GM12864 (cell line): ENCODE measurements around the gene TMEM178B.
"Not testable (repeated sequence)": the region's sequence is repeated elsewhere in the genome, so short reads cannot be mapped to it uniquely, and the experiment has no call there.

ENCODE experiments used
- DNase-seq: peaks from one replicate; pipeline ENCODE4 v3.0.0-alpha.2; 2011; ENCODE audit warnings: low read depth
- H3K4me3 ChIP-seq: 2 replicates; pipeline ENCODE4 v1.5.1; 2011; ENCODE audit warnings: mild to moderate bottlenecking, low read depth, low read length, control low read depth
- TF ChIP-seq, protein P1 (sequence below): IDR thresholded peaks from 2 replicates; pipeline ENCODE4 v1.5.1; 2011; ENCODE audit warnings: low read depth, mild to moderate bottlenecking, moderate library complexity, low read length, control low read depth, inconsistent platforms; ENCODE audit errors: missing control alignments

TMEM178B gene

GRCh38 chr7:141400356-141400755 is 326.5 kb downstream of the TMEM178B start:
- TF ChIP-seq, protein P1, sequence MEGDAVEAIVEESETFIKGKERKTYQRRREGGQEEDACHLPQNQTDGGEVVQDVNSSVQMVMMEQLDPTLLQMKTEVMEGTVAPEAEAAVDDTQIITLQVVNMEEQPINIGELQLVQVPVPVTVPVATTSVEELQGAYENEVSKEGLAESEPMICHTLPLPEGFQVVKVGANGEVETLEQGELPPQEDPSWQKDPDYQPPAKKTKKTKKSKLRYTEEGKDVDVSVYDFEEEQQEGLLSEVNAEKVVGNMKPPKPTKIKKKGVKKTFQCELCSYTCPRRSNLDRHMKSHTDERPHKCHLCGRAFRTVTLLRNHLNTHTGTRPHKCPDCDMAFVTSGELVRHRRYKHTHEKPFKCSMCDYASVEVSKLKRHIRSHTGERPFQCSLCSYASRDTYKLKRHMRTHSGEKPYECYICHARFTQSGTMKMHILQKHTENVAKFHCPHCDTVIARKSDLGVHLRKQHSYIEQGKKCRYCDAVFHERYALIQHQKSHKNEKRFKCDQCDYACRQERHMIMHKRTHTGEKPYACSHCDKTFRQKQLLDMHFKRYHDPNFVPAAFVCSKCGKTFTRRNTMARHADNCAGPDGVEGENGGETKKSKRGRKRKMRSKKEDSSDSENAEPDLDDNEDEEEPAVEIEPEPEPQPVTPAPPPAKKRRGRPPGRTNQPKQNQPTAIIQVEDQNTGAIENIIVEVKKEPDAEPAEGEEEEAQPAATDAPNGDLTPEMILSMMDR = no peak
- no peak overlapping the region for H3K4me3 ChIP-seq
- no peak for DNase-seq

GRCh38 chr7:141402277-141402996 is 328.6 kb downstream of the TMEM178B start:
- DNase-seq = no peak
- H3K4me3 ChIP-seq = no peak overlapping the region
- TF ChIP-seq, protein P1 = no peak

- not testable (repeated sequence) for H3K4me3 ChIP-seq, DNase-seq
These were observed 330.0 kb downstream of the TMEM178B start for GRCh38 chr7:141403846-141404245.

- no peak for DNase-seq
- TF ChIP-seq, protein P1 = no peak
These were observed 332.5 kb downstream of the TMEM178B start for GRCh38 chr7:141406347-141406746.

GRCh38 chr7:141407893-141408292 is 334.0 kb downstream of the TMEM178B start:
- DNase-seq = no peak
- H3K4me3 ChIP-seq = no peak overlapping the region
- TF ChIP-seq, protein P1 = no peak

More at GRCh38 chr7:141406347-141406746, 332.5 kb downstream of the TMEM178B start:
- no peak overlapping the region for H3K4me3 ChIP-seq

DNA sequence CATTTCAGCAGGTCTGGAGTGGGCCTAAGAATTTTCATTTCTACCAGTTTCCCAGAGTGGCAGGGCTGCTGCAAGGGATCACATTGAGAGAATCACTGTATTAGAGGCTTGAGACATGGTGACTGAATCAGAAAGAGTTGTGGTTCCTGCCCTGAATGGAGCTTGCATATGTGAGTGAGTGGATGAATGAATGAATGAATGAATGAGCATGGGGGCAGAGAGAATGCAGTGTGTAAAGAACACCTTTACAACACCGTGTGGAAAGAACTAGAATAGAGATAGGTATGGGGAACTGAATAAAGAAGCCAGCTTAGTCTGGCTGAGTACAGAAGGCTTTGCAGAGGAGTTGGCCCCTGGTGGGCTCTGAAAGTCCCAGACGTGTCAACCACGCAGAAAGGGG is 334.6 kb downstream of the TMEM178B start:
- DNase-seq = no peak
- TF ChIP-seq, protein P1 = no peak
- H3K4me3 ChIP-seq = no peak overlapping the region

GRCh38 chr7:141409219-141409618 is 335.4 kb downstream of the TMEM178B start:
- DNase-seq = no peak
- H3K4me3 ChIP-seq = no peak overlapping the region
- TF ChIP-seq, protein P1 = no peak
